Thyroid gland (tissue), 4 donors: Measurements from ENCODE around the gene PGM2. TPM values are rescaled to one million over a fixed set of nuclear protein-coding genes. Genes with fewer than 3 reads are reported as not detected.
"Not testable (repeated sequence)": the region's sequence is repeated elsewhere in the genome, so short reads cannot be mapped to it uniquely, and the experiment has no call there.

Source experiments
- DNase-seq, 2 donors: peaks; one replicate each; pipeline ENCODE4 v3.0.0-alpha.2; 2019
- H3K27ac ChIP-seq, 3 donors: fragments of 200-600 bp; sonication (generic); 1 replicate in 2 of 3; 2 replicates in 1 of 3; pipeline ENCODE4 v1.5.1; 2016 to 2019; ENCODE audit warnings: mild to moderate bottlenecking in 1 of 3, moderate library complexity in 1 of 3
- H3K27me3 ChIP-seq: fragments of 200-600 bp; sonication (generic); one replicate; pipeline ENCODE4 v1.5.1; 2019
- H3K36me3 ChIP-seq, 2 donors: fragments of 200-600 bp; sonication (generic); one replicate each; pipeline ENCODE4 v1.5.1; 2016 to 2019
- H3K4me1 ChIP-seq, 2 donors: fragments of 200-600 bp; sonication (generic); one replicate each; pipeline ENCODE4 v1.5.1; 2017 to 2019
- H3K4me3 ChIP-seq, 3 donors: fragments of 200-600 bp; sonication (generic); replicated peaks in 1 of 3; 1 replicate in 2 of 3; 2 replicates in 1 of 3; pipeline ENCODE4 v1.5.1; 2016; ENCODE audit warnings: mild to moderate bottlenecking in 1 of 3
- H3K9me3 ChIP-seq: fragments of 200-600 bp; sonication (generic); one replicate; pipeline ENCODE4 v1.5.1; 2017
- CTCF ChIP-seq, 6 experiments: fragments of 200-600 bp in 3 of 6; fragments of 450-650 bp in 3 of 6; sonication (generic) in 3 of 6; IDR thresholded peaks; one replicate each; pipeline ENCODE4 v1.5.1; 2016 to 2019; ENCODE audit warnings: antibody characterized with exemption in 6 of 6, mild to moderate bottlenecking in 2 of 6, inconsistent platforms in 1 of 6, moderate library complexity in 1 of 6
- POLR2A ChIP-seq, 2 donors: fragments of 450-650 bp; IDR thresholded peaks; one replicate each; pipeline ENCODE4 v1.6.1; 2017; ENCODE audit warnings: antibody characterized with exemption in 2 of 2, mild to moderate bottlenecking in 2 of 2, moderate library complexity in 1 of 2
- WGBS, 2 donors: methylation state at CpG; one replicate each; pipeline ENCODE4 v1.1.5; 2017; 5-methylcytosine and 5-hydroxymethylcytosine counted together
- intact Hi-C: fragments of 100-400 bp; cut with DNase I; formaldehyde crosslinking; loops from one replicate; pipeline ENCODE4 v1.15.1; 2023
- total RNA-seq, 4 donors: library from RNA; depleted of rRNA; stranded (reverse); fragments of >200 nt; gene quantifications; one replicate each; pipeline ENCODE4 v1.2.3, GENCODE V29; 2016

Gene PGM2
- total RNA-seq: 10 to 100 TPM; 25.1 to 30.4 (median 25.5) TPM

DNA sequence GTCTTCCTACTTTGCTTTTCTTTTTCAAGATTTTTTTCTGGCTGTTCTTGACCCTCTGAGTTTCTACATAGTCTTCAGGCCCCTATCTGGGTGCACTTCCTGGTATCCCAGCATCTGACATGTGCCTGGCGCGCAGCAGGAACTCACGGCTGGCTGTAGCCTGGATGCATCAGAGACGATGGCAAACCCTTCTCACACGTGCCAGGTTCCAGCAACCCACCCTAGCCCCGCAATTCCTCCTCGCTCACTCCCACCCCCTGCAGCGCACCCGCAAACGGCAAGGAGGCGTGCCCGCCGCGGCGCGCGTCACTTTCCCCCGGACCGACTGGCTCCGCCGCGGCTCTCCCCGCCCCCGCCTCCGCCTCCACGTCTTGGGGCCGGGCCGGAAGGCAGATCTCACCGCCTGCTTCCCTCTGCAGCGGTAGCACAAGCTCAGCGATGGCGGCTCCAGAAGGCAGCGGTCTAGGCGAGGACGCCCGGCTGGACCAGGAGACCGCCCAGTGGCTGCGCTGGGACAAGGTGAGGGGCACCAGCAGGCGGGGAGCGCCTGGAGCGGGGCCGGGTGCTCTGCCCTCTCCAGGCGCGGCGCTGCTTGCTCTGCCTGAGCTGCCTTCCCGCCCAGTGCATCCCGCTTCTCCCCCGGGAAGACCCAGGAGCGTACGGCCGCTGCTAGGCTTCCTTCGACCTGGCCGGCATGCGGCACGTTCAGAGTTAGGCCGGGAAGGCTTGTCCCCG lies at the start of gene PGM2:
Gene PGM2, plus strand, starts transcription at position 392 of the 735 bp plus-strand sequence. Its CDS starts 47 bp downstream, at position 439.
- Histone ChIP-seq H3K36me3 (no peaks in the 10 kb centered on the region), H3K9me3 (no peaks in the 10 kb centered on the region), H3K27ac (peak within 1 kb of the TSS; percentile 55 to 91 (median 61)), H3K4me3 (peak within 1 kb of the TSS; percentile 40 to 90 (median 48)), H3K4me1 (peaks cover 13 to 30% of the 10 kb centered on the region in 2 donors), H3K27me3 (no peaks in the 10 kb centered on the region)
- TF ChIP-seq CTCF (IDR thresholded peaks at IDR 0.05) (no peak), POLR2A (IDR thresholded peaks at IDR 0.05) (peak in 1 of 2 donors; percentile 98)
- intact Hi-C loops: no loop called here
- peak; percentile 91 to 92 for DNase-seq
- 0 to 1% methylated on average over 9 to 17 of the region's 57 CpGs for WGBS, 2 donors

- no peak overlapping the region for H3K27ac ChIP-seq
- no peaks in the 10 kb centered on the region for H3K4me1 ChIP-seq
- H3K27me3 ChIP-seq: no peaks in the 10 kb centered on the region
- no peak for DNase-seq
- intact Hi-C loops: loop anchor here (10.0 kb wide), 1 partner anchor 85 kb away; no protein-coding TSS in a partner anchor
- no peak overlapping the region for H3K4me3 ChIP-seq
- H3K36me3 ChIP-seq: no peaks in the 10 kb centered on the region
- TF ChIP-seq CTCF (IDR thresholded peaks at IDR 0.05): no peak
- no peak for TF ChIP-seq POLR2A (IDR thresholded peaks at IDR 0.05)
- no peaks in the 10 kb centered on the region for H3K9me3 ChIP-seq
Observed at GRCh38 chr4:37779896-37780295, 46.6 kb upstream of the PGM2 start.

DNA sequence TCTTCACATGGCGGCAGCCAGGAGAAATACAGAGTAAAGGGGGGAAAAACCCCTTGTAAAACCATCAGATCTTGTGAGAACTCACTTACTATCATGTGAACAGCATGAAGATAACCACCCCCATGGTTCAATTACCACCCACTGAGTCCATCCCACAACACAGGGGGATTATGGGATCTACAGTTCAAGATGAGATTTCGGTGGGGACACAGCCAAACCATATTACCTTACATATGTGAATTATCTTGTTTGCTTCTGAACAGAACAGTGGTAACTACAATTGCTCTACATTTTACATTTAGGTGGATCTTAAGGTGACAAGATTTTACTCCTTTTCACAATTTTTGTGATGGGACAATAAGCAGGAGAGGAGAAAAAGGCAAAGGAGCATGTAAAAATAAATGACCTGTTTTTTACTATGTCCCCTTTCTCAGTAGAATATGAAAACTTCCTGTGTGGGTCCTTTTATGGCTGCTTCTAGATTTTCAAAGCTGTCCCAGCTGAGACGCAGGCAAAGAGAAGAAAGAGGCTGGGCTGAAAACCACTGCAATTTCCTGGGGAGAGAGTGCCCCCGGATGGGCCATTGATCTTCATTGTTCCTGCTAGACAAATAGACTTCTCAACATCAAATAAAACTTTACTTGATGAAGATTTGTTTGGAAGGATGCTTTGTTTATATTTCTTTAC lies 45.9 kb upstream of the PGM2 start:
- WGBS, 2 donors: 54 to 61% methylated on average over 4 of the region's 4 CpGs
- Histone ChIP-seq H3K4me3 (no peak overlapping the region), H3K27me3 (no peaks in the 10 kb centered on the region), H3K4me1 (no peaks in the 10 kb centered on the region), H3K36me3 (no peaks in the 10 kb centered on the region), H3K27ac (no peak overlapping the region), H3K9me3 (no peaks in the 10 kb centered on the region)
- no peak for DNase-seq
- intact Hi-C loops: loop anchor here (10.0 kb wide), 1 partner anchor 86 kb away; no protein-coding TSS in a partner anchor
- TF ChIP-seq POLR2A (IDR thresholded peaks at IDR 0.05) (no peak), CTCF (IDR thresholded peaks at IDR 0.05) (no peak)

DNA sequence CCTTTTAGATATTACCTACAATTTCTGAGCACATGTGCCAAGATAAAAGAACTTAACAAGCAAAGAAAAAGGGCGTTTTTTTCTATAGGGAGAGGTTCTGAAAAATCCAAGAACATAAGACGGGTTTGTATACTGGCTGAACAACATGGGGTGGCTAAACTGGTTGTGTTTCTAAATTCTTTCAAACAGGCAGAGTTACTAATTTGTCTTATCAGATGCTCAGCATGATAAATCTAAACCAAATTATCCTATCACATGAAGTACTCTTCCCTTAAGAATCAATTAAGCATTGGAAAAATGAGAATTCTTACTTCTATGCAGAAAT lies 45.4 kb upstream of the PGM2 start:
- 88 to 91% methylated on average over 2 of the region's 2 CpGs for WGBS, 2 donors
- Histone ChIP-seq H3K9me3 (no peaks in the 10 kb centered on the region), H3K27me3 (no peaks in the 10 kb centered on the region), H3K4me1 (no peaks in the 10 kb centered on the region), H3K4me3 (no peak overlapping the region), H3K27ac (no peak overlapping the region), H3K36me3 (no peaks in the 10 kb centered on the region)
- intact Hi-C loops: loop anchor here (10.0 kb wide), 1 partner anchor 86 kb away; no protein-coding TSS in a partner anchor
- TF ChIP-seq POLR2A (IDR thresholded peaks at IDR 0.05) (no peak), CTCF (IDR thresholded peaks at IDR 0.05) (no peak)
- no peak for DNase-seq

DNA sequence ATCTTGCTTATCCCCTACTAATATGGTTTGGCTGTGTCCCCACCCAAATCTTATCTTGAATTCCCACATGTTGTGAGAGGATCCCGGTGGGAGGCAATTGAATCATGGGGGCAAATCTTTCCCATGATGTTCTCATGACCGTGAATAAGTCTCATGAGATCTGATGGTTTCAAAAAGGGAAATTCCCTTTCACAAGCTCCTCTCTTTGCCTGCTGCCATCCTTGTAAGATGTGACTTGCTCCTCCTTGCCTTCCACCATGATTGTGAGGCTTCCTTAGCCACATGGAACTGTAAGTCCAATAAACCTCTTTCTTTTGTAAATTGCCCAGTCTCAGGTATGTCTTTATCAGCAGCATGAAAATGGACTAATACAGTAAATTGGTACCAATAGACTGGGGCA lies 40.2 kb upstream of the PGM2 start:
- not testable (repeated sequence) for H3K4me1 ChIP-seq, DNase-seq, H3K27ac ChIP-seq, H3K27me3 ChIP-seq, H3K36me3 ChIP-seq, H3K4me3 ChIP-seq, H3K9me3 ChIP-seq
- intact Hi-C loops: loop anchor here (10.0 kb wide), 1 partner anchor 91 kb away; no protein-coding TSS in a partner anchor
- WGBS, 2 donors: 93 to 97% methylated on average over 2 of the region's 2 CpGs

GRCh38 chr4:37787883-37788460 lies 38.5 kb upstream of the PGM2 start:
- not testable (repeated sequence) for H3K27me3 ChIP-seq, H3K4me1 ChIP-seq, H3K4me3 ChIP-seq, H3K27ac ChIP-seq, H3K9me3 ChIP-seq, H3K36me3 ChIP-seq, DNase-seq
- 90 to 92% methylated on average over 3 of the region's 3 CpGs for WGBS, 2 donors
- intact Hi-C loops: loop anchor here (10.0 kb wide), 1 partner anchor 93 kb away; no protein-coding TSS in a partner anchor
